GM21723 (cell line): Measurements from ENCODE around the gene UGP2.
A peak's percentile ranks its signal among the peaks of the same experiment; 100 is the strongest.
"Not testable (repeated sequence)": the region's sequence is repeated elsewhere in the genome, so short reads cannot be mapped to it uniquely, and the experiment has no call there.

Experiments
- ATAC-seq: cut with Tn5 transposase; IDR thresholded peaks from one replicate; pipeline ENCODE4 v1.9.1; 2021; ENCODE audit warnings: mild to moderate bottlenecking, moderate library complexity; ENCODE audit not compliant: unreplicated experiment

The UGP2 gene

DNA sequence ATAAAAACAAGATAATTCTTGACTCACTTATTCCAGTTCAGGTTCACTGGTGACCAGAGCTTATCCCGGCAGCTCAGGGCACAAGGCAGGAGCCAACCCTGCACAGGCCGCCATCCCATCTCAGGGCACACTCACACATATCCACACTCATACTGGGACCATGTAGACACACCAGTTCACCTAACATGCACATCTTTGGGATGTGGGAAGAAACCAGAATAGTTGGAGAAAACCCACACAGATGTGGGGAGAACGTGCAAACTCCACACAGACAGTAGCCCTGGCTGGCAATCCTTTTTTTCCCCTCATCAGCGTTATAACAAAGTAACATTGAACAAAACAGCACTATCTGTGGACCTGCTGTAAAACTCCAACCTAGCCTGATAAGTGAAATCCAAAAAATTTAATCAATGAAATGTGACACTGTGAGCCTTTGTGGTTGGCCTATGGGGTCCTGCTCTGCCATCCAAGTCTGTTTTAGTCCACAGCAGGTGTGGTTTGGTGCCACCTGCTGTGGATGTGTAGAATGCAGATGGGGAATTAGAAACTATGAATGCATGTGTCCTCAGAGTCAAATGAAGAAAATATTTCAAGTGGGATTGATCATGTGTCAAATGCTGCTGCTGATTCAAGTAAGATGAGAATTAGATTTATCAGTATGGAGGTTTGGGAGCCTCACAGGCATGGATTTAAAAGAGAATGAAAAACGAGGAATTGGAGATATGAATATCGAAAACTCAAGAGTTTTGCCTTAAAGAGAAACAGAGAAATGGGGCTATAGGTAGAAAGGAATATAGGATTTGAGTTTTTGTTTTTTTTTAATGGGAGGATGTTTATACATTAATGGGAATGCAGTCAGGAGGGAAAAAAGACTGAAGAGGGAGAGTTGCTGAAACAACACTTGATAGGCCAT lies 47.0 kb downstream of the UGP2 start:
- ATAC-seq = peak; percentile 80

DNA sequence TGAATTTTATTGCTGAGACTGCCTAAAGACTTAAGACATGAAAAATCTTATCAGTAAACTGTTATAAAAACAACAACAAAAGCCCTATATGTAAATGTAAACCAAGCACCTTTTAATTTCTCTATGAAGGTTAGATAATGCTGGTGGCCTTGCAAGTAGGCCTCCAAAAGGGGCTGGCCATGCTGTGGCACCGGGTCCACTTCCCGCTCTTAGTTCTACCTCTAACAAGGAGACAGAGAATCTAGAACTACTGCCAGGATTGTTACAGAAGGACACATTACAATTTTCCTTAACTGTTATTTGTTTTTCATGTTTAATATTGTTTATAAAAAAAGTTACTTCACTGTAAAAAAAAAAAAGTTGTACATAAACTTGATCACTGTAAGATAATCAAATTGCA lies 49.0 kb downstream of the UGP2 start:
- no peak for ATAC-seq

DNA sequence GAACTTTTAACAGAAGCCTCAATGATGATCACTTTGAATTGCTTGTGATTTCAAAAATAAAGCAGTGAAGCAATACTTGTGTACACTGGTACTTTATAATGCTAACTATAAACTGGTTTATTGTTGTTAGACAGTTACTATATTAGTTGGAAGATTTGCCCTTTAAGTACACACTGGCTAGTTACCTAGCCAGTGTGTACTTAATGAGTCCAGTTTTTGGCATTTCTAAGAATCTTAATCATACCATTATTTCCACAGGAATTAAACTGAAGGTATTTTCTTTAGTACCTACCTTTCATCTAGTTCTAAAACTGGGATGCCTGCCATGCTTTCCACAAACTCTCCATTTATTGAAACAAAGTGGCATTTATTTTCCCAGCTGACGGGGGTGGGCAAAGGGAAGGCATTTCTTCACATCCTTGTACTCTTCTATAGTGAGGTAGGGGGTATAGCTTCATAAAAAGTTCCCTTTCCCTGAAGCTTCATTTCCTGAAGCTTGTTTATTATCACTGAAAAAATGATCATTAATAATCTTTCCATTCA lies 49.9 kb downstream of the UGP2 start:
- no peak for ATAC-seq

- ATAC-seq = no peak
Observed at GRCh38 chr2:63893163-63893562, 51.5 kb downstream of the UGP2 start.

DNA sequence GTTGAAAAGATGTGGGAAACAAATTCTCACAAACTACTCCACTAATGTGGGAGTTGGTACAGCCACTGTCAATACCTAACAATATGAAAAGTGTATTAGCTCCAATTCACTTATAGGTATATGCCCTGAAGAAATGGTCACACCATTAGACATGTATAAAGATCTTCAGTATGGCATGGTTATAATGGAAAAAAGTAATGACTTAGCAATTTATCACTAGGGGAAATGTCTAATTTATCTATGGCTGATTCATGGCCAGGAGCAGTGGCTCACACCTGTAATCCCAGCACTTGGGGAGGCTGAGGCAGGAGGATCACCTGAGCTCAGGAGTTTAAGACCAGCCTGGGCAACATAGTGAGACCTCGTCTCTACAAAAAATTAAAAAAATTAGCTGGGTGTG lies 52.5 kb downstream of the UGP2 start:
- ATAC-seq = no peak

DNA sequence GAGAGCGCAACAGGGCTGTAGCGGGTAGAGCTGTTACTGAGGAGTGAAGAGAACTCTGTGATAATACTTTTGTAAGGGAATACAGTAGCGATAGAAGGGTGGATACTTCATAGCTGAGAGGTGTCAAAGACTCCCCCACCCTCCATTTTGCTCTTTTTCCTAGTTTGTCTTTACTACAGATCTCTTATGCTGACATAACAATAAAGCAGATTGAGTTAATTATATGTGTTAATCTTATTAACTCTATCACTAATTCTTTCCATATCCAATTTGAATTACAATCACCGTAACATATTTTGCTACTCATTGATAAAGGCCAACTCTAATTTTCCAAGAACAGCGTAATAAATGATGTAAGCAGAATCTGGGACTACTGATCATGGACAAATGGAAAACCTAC lies 57.1 kb downstream of the UGP2 start:
- no peak for ATAC-seq

DNA sequence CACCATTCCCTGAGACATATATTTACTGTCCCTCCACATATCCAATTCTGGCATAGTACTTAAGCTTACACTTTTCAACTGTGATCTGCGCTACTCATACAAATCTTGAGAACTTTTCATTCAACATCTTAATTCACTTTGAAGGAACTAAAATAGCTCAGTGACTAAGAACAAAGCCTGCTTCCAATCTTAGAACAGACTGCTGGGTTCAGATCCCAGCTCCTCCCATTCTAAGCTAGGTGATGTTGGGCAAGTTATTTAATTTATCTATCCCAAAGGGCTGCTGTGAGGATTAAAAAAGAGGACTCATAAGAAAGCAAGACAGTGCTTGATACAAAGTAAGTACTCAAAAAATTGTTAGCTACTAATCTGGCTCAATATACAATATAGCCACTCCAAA lies 57.9 kb downstream of the UGP2 start:
- ATAC-seq = no peak

DNA sequence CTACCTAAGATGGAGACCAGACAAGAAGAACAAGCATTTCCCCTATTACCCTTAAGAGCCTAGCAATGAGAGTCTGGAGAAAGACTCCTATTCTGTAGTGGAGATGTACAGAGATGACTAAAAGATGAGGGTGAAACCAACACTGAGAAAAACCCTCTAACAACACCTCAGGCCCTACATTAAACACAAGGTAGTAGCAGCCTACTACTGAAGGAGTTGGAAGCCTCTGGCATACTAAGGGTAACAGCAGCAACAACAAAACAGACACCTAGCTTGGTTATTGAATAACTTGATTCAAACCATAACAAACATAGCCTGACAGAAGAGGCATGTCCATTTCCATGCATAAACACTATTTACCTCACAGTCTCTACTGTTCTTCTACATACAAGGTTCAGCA lies 60.5 kb downstream of the UGP2 start:
- no peak for ATAC-seq

GRCh38 chr2:63903003-63903402 lies 61.3 kb downstream of the UGP2 start:
- ATAC-seq = no peak

DNA sequence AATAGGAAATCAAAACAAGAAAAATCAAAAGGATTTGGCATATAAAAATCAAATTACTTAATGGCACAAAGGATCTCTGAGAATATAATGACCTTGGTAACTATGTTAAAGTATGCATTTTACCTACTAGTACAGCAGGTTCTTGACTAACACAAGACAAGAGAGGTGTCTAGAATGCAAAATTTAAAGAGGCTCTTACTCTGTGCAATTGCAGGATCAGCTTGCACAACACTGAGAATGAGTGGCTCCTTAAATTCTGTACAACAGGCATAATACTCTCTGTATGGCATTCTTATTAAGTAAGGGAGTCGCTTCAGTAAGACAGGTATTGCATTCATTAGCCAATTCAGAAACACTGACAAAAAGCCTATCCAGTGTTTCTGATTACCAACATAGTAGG lies 72.6 kb downstream of the UGP2 start:
- ATAC-seq = no peak

DNA sequence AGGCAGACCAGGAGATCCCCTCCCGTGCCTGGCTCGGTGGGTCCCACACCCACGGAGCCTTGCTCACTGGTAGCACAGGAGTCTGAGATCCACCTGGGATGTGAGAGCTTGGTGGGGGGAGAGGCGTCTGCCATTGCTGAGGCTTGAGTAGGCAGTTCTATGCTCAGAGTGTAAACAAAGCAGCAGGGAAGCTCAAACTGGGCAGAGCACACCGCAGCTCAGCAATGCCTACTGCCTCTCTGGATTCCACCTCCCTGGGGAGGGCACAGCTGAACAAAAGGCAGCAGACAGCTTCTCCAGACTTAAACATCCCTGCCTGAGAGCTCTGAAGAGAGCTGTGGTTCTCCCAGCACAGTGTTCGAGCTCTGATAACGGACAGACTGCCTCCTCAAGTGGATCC lies 85.1 kb downstream of the UGP2 start:
- no peak for ATAC-seq

DNA sequence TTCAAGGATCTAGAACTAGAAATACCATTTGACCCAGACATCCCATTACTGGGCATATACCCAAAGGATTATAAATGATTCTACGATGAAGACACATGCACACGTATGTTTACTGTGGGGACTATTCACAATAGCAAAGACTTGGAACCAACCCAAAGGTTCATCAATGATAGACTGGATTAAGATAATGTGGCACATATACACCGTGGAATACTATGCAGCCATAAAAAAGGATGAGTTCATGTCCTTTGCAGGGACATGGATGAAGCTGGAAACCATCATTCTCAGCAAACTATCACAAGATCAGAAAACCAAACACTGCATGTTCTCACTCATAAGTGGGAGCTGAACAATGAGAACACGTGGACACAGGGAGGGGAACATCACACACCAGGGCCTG lies 90.4 kb downstream of the UGP2 start:
- ATAC-seq = not testable (repeated sequence)
